H9 (cell line): ENCODE measurements around the gene SAG. TPM values are rescaled to one million over a fixed set of nuclear protein-coding genes. Genes with fewer than 3 reads are reported as not detected.
A peak's percentile ranks its signal among the peaks of the same experiment; 100 is the strongest.

Experiments
- DNase-seq: peaks from one replicate; pipeline ENCODE4 v3.0.0-alpha.2; 2017
- H2AFZ ChIP-seq: one replicate; pipeline ENCODE4 v1.6.1; 2013; ENCODE audit warnings: mild to moderate bottlenecking, low read length, control low read depth, moderate library complexity
- H2AK5ac ChIP-seq: 2 replicates; pipeline ENCODE4 v1.6.1; 2013; ENCODE audit warnings: low read length, control low read depth, mixed read lengths; ENCODE audit not compliant: insufficient read length
- H2BK120ac ChIP-seq: one replicate; pipeline ENCODE4 v1.6.1; 2013; ENCODE audit warnings: low read depth, mild to moderate bottlenecking, low read length, control low read depth, inconsistent platforms; ENCODE audit not compliant: poor library complexity, severe bottlenecking
- H2BK12ac ChIP-seq: 2 replicates; pipeline ENCODE4 v1.6.1; 2013; ENCODE audit warnings: low read length, control low read depth, mixed read lengths, low read depth; ENCODE audit not compliant: insufficient read length
- H2BK15ac ChIP-seq: 2 replicates; pipeline ENCODE4 v1.6.1; 2013; ENCODE audit warnings: low read depth, low read length, control low read depth
- H2BK20ac ChIP-seq: one replicate; pipeline ENCODE4 v1.6.1; 2013; ENCODE audit warnings: low read depth, mild to moderate bottlenecking, low read length, control low read depth, inconsistent platforms; ENCODE audit not compliant: poor library complexity, severe bottlenecking
- H2BK5ac ChIP-seq: 2 replicates; pipeline ENCODE4 v1.6.1; 2013; ENCODE audit warnings: low read length, control low read depth, mixed read lengths; ENCODE audit not compliant: insufficient read length
- H3K14ac ChIP-seq: 2 replicates; pipeline ENCODE4 v1.6.1; 2013; ENCODE audit warnings: low read length, control low read depth; ENCODE audit not compliant: insufficient read depth
- H3K18ac ChIP-seq: 2 replicates; pipeline ENCODE4 v1.6.1; 2013; ENCODE audit warnings: low read depth, mild to moderate bottlenecking, mixed read lengths, low read length, control low read depth; ENCODE audit not compliant: insufficient read length
- H3K23ac ChIP-seq: 2 replicates; pipeline ENCODE4 v1.6.1; 2013; ENCODE audit warnings: low read length, control low read depth, mixed read lengths, low read depth; ENCODE audit not compliant: insufficient read length
- H3K23me2 ChIP-seq: 2 replicates; pipeline ENCODE4 v1.6.1; 2013; ENCODE audit warnings: low read depth, mild to moderate bottlenecking, mixed read lengths, low read length, control low read depth; ENCODE audit not compliant: insufficient read length, poor library complexity, severe bottlenecking
- H3K27ac ChIP-seq: 2 replicates; pipeline ENCODE4 v1.5.1; 2013; ENCODE audit warnings: low read length, control low read depth, mixed read lengths, low read depth; ENCODE audit not compliant: insufficient read length
- H3K27me3 ChIP-seq: 2 replicates; pipeline ENCODE4 v1.6.1; 2013; ENCODE audit warnings: low read length, control low read depth, inconsistent platforms; ENCODE audit not compliant: insufficient read depth
- H3K4ac ChIP-seq: 2 replicates; pipeline ENCODE4 v1.6.1; 2013; ENCODE audit warnings: low read depth, mild to moderate bottlenecking, control low read depth, inconsistent platforms, low read length, moderate library complexity
- H3K4me1 ChIP-seq: 2 replicates; pipeline ENCODE4 v1.6.1; 2013; ENCODE audit warnings: low read length, control low read depth, inconsistent platforms; ENCODE audit not compliant: insufficient read depth
- H3K4me2 ChIP-seq: 2 replicates; pipeline ENCODE4 v1.6.1; 2013; ENCODE audit warnings: low read length, control low read depth, mixed read lengths; ENCODE audit not compliant: insufficient read length, insufficient read depth
- H3K56ac ChIP-seq: 2 replicates; pipeline ENCODE4 v1.6.1; 2013; ENCODE audit warnings: low read depth, mild to moderate bottlenecking, mixed read lengths, low read length, control low read depth; ENCODE audit not compliant: insufficient read length
- H3K79me1 ChIP-seq: 2 replicates; pipeline ENCODE4 v1.6.1; 2013; ENCODE audit warnings: low read depth, mild to moderate bottlenecking, moderate library complexity, low read length, control low read depth, inconsistent platforms; ENCODE audit not compliant: insufficient read depth, poor library complexity, severe bottlenecking
- H3K79me2 ChIP-seq: 2 replicates; pipeline ENCODE4 v1.6.1; 2013; ENCODE audit warnings: low read length, control low read depth, inconsistent platforms; ENCODE audit not compliant: insufficient read depth
- H3K9ac ChIP-seq: 2 replicates; pipeline ENCODE4 v1.6.1; 2013; ENCODE audit warnings: low read length, control low read depth, mixed read lengths; ENCODE audit not compliant: insufficient read length; ENCODE audit errors: extremely low read depth
- H3K9me3 ChIP-seq: one replicate; pipeline ENCODE4 v1.6.1; 2013; ENCODE audit warnings: low read depth, low read length, inconsistent platforms; ENCODE audit not compliant: control insufficient read depth
- H3T11ph ChIP-seq: one replicate; pipeline ENCODE4 v1.6.1; 2013; ENCODE audit warnings: mild to moderate bottlenecking, low read length, control low read depth, inconsistent platforms
- H4K20me1 ChIP-seq: one replicate; pipeline ENCODE4 v1.6.1; 2013; ENCODE audit not compliant: control insufficient read depth, insufficient read length, insufficient read depth
- H4K5ac ChIP-seq: 2 replicates; pipeline ENCODE4 v1.6.1; 2013; ENCODE audit warnings: low read depth, mild to moderate bottlenecking, mixed read lengths, low read length, control low read depth; ENCODE audit not compliant: insufficient read length
- H4K8ac ChIP-seq: replicated peaks from 2 replicates; pipeline ENCODE4 v1.6.1; 2013; ENCODE audit warnings: low read length, control low read depth, mixed read lengths, low read depth; ENCODE audit not compliant: insufficient read length
- H4K91ac ChIP-seq: 2 replicates; pipeline ENCODE4 v1.6.1; 2013; ENCODE audit warnings: low read depth, mild to moderate bottlenecking, moderate library complexity, mixed read lengths, low read length, control low read depth; ENCODE audit not compliant: insufficient read length
- H3K27ac Mint-ChIP-seq, 3 experiments: 2 replicates in 2 of 3; 3 replicates in 1 of 3; pipeline ENCODE4 v1.8.0; 2020 to 2021; ENCODE audit warnings: mixed read lengths in 3 of 3, mild to moderate bottlenecking in 1 of 3, moderate library complexity in 1 of 3
- H3K27me3 Mint-ChIP-seq: 2 replicates; pipeline ENCODE4 v1.8.0; 2021; ENCODE audit warnings: low read depth, mild to moderate bottlenecking, moderate library complexity, mixed read lengths
- H3K36me3 Mint-ChIP-seq, 3 experiments: 2 replicates in 2 of 3; 3 replicates in 1 of 3; pipeline ENCODE4 v1.8.0; 2020 to 2021; ENCODE audit warnings: low read depth in 3 of 3, mixed read lengths in 3 of 3; ENCODE audit not compliant: insufficient read depth in 1 of 3
- H3K4me1 Mint-ChIP-seq, 2 experiments: 2 replicates each; pipeline ENCODE4 v1.8.0; 2020; ENCODE audit warnings: mixed read lengths in 2 of 2
- H3K4me3 Mint-ChIP-seq, 2 experiments: 2 replicates in 1 of 2; 3 replicates in 1 of 2; pipeline ENCODE4 v1.8.0; 2020 to 2021; ENCODE audit warnings: mild to moderate bottlenecking in 2 of 2, mixed read lengths in 2 of 2, moderate library complexity in 1 of 2
- H3K9me3 Mint-ChIP-seq, 2 experiments: 2 replicates in 1 of 2; 3 replicates in 1 of 2; pipeline ENCODE4 v1.8.0; 2020; ENCODE audit warnings: mild to moderate bottlenecking in 2 of 2, mixed read lengths in 2 of 2, moderate library complexity in 1 of 2
- WGBS: extraction: QIAGEN DNeasy Blood & Tissue Kit; methylation state at CpG from one replicate; pipeline ENCODE4 v1.1.7; 2013; ENCODE audit warnings: missing lambda C conversion rate, low lambda C conversion rate, mixed read lengths; ENCODE audit not compliant: insufficient read length; ENCODE audit errors: extremely low coverage; 5-methylcytosine and 5-hydroxymethylcytosine counted together
- total RNA-seq: library from RNA; stranded (reverse); gene quantifications from 2 replicates; pipeline ENCODE4 v1.2.1, GENCODE V29; 2021
- TF ChIP-seq, protein P1 (sequence below): fragments of 200-600 bp; sonication (generic); conservative IDR thresholded peaks from 3 replicates; pipeline ENCODE4 v1.8.0; 2021; ENCODE audit warnings: antibody characterized with exemption, mild to moderate bottlenecking

The SAG gene
- total RNA-seq, 1 experiment from 2014 or later, result not detected

DNA sequence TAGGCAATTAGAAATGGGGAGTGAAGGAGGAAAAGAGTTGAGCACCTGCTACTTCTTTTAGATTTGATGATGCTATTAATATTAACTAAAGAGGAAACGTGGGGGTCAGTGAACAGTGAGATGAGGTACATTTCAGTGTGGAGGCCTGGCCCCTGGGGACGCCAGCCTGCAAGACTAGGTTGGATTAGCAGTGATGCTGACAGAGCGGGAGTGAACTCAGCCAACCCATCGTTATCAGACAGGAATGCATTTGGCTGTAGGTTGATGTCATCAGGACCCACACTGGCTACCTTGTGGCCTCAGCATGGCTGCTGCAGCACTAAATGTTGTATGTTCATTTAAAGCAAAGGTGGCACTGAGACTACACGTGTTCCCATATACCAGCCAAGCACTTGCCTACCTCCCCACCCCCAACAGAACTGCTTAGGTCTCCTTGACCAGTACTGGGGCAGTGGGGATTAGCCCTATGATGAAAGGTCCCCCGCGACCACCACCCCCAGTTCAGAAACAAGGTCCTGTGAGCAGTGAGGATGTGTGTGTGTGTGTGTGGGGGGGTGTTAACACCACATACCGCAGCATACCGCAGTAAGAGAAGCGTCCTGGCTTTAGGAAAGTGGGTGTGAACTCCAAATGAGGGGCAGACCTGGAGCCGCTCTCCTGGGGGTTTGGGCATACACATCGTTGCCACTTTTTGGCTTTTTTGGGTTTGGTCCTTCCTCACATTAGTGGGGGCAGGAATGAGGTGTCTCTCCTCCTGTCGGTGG is 72.7 kb downstream of the SAG start:
- H2BK15ac ChIP-seq, result no peak overlapping the region
- no peaks in the 10 kb centered on the region for H3K23me2 ChIP-seq
- no peak overlapping the region for H3K27ac ChIP-seq
- no peak overlapping the region for H3K4me2 ChIP-seq
- Mint-ChIP-seq H3K27me3 (no peaks in the 10 kb centered on the region), H3K4me1 (peaks cover 14 to 28% of the 10 kb centered on the region in 2 experiments), H3K36me3 (peaks cover 5 to 6% (median 5%) of the 10 kb centered on the region in 3 experiments; a peak in 6 of 7 replicates), H3K9me3 (no peaks in the 10 kb centered on the region), H3K4me3 (no peak overlapping the region), H3K27ac (peak overlapping the region in 1 of 3 experiments; percentile 49; a peak in 1 of 7 replicates)
- H4K91ac ChIP-seq, result no peak overlapping the region
- no peaks in the 10 kb centered on the region; the same call in 1 of the 2 replicates for H3K79me2 ChIP-seq
- no peak overlapping the region for H2BK120ac ChIP-seq
- no peak overlapping the region for H2BK5ac ChIP-seq
- H2BK12ac ChIP-seq, result no peak overlapping the region
- no peak overlapping the region for H2AK5ac ChIP-seq
- no peaks in the 10 kb centered on the region for H3K9me3 ChIP-seq
- TF ChIP-seq, protein P1, sequence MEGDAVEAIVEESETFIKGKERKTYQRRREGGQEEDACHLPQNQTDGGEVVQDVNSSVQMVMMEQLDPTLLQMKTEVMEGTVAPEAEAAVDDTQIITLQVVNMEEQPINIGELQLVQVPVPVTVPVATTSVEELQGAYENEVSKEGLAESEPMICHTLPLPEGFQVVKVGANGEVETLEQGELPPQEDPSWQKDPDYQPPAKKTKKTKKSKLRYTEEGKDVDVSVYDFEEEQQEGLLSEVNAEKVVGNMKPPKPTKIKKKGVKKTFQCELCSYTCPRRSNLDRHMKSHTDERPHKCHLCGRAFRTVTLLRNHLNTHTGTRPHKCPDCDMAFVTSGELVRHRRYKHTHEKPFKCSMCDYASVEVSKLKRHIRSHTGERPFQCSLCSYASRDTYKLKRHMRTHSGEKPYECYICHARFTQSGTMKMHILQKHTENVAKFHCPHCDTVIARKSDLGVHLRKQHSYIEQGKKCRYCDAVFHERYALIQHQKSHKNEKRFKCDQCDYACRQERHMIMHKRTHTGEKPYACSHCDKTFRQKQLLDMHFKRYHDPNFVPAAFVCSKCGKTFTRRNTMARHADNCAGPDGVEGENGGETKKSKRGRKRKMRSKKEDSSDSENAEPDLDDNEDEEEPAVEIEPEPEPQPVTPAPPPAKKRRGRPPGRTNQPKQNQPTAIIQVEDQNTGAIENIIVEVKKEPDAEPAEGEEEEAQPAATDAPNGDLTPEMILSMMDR, result no peak
- no peaks in the 10 kb centered on the region for H3K27me3 ChIP-seq
- H3K23ac ChIP-seq, result no peak overlapping the region
- no peak overlapping the region for H3K9ac ChIP-seq
- H3K79me1 ChIP-seq, result no peaks in the 10 kb centered on the region
- H4K8ac ChIP-seq, result no peak overlapping the region
- no peak overlapping the region for H3K4ac ChIP-seq
- H4K20me1 ChIP-seq, result no peaks in the 10 kb centered on the region
- no peak overlapping the region for H3K18ac ChIP-seq
- DNase-seq, result no peak
- H3K4me1 ChIP-seq, result no peaks in the 10 kb centered on the region; the same call in 1 of the 2 replicates
- no peak overlapping the region for H3T11ph ChIP-seq
- no peak overlapping the region for H3K56ac ChIP-seq
- WGBS, result no CpG with 5 or more reads among the region's 13 CpGs
- H2BK20ac ChIP-seq, result no peak overlapping the region
- H4K5ac ChIP-seq, result no peak overlapping the region
- H2AFZ ChIP-seq, result no peak overlapping the region
- no peak overlapping the region for H3K14ac ChIP-seq
